ENCODE measurements around the gene PNLIPRP2.

DNA sequence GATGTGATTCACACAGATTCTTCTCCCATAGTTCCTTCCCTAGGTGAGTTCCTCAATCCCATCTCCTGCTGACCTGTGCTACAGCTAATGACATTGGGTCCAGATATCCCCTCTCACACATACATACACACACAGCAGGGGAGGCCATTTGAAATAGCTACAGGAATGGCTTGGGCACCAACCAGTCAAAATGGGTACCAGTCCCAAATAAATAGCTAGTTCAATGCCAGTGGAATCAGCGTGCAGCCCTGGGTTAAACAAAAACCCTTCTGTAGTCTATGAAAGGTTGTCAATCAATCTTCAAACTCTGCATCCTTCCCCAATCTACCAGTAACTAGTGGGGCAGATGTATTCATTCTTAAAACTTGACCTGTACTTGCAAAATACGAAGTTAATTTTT, 9.3 kb downstream of the PNLIPRP2 start:
- TF ChIP-seq, protein P1, sequence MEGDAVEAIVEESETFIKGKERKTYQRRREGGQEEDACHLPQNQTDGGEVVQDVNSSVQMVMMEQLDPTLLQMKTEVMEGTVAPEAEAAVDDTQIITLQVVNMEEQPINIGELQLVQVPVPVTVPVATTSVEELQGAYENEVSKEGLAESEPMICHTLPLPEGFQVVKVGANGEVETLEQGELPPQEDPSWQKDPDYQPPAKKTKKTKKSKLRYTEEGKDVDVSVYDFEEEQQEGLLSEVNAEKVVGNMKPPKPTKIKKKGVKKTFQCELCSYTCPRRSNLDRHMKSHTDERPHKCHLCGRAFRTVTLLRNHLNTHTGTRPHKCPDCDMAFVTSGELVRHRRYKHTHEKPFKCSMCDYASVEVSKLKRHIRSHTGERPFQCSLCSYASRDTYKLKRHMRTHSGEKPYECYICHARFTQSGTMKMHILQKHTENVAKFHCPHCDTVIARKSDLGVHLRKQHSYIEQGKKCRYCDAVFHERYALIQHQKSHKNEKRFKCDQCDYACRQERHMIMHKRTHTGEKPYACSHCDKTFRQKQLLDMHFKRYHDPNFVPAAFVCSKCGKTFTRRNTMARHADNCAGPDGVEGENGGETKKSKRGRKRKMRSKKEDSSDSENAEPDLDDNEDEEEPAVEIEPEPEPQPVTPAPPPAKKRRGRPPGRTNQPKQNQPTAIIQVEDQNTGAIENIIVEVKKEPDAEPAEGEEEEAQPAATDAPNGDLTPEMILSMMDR (IDR thresholded peaks at IDR 0.05; ENCODE audit: insufficient read depth, low read depth, low read length), result no peak
- no peak for TF ChIP-seq EZH2 (IDR thresholded peaks at IDR 0.05; ENCODE audit: insufficient read depth, low read length)
